LNCaP clone FGC (cell line): Measurements from ENCODE around the gene PURB.

Experiments used
- DNase-seq: peaks from one replicate; pipeline ENCODE4 v3.0.0-alpha.2; 2011; ENCODE audit warnings: low read depth
- H3K4me3 ChIP-seq: 2 replicates; pipeline ENCODE4 v1.5.1; 2011; ENCODE audit warnings: mild to moderate bottlenecking, low read depth, low read length, control low read depth
- TF ChIP-seq, protein P1 (sequence below): IDR thresholded peaks from 2 replicates; pipeline ENCODE4 v1.5.1; 2012; ENCODE audit warnings: mild to moderate bottlenecking; ENCODE audit not compliant: control insufficient read depth, insufficient read depth; ENCODE audit errors: extremely low read depth

The PURB gene

DNA sequence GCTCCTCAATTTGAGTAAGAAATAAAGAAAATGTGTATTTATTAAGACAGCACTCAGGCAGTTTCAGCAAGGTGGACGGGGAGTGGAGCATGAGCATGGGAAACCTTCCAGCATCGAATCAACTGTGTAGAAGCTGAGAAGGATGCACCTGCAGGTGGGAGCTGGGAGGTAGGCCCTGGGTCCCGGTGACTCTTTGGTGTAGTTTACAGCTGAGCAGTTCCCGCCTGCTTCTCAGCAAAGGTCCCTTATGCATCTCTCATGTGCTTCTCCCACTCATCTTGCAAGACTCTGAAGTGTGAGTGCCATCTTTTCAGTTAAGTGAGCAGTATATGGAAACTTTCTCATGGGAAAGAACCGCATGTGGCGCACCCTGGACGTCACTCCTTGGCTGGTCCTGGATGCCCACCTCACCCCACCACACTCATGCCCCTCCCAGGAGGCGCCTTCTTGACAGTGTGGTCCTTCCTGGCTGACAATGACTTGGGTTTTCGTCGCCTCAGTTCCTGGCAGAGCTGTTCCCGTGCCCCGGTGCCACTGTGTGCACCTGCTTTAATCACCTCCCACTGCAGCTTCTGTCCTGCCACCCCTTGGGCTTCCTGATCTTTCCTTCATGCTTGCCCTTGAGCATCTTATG, 19.8 kb upstream of the PURB start:
- no peak for DNase-seq
- TF ChIP-seq, protein P1, sequence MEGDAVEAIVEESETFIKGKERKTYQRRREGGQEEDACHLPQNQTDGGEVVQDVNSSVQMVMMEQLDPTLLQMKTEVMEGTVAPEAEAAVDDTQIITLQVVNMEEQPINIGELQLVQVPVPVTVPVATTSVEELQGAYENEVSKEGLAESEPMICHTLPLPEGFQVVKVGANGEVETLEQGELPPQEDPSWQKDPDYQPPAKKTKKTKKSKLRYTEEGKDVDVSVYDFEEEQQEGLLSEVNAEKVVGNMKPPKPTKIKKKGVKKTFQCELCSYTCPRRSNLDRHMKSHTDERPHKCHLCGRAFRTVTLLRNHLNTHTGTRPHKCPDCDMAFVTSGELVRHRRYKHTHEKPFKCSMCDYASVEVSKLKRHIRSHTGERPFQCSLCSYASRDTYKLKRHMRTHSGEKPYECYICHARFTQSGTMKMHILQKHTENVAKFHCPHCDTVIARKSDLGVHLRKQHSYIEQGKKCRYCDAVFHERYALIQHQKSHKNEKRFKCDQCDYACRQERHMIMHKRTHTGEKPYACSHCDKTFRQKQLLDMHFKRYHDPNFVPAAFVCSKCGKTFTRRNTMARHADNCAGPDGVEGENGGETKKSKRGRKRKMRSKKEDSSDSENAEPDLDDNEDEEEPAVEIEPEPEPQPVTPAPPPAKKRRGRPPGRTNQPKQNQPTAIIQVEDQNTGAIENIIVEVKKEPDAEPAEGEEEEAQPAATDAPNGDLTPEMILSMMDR = no peak
- H3K4me3 ChIP-seq = no peak overlapping the region

DNA sequence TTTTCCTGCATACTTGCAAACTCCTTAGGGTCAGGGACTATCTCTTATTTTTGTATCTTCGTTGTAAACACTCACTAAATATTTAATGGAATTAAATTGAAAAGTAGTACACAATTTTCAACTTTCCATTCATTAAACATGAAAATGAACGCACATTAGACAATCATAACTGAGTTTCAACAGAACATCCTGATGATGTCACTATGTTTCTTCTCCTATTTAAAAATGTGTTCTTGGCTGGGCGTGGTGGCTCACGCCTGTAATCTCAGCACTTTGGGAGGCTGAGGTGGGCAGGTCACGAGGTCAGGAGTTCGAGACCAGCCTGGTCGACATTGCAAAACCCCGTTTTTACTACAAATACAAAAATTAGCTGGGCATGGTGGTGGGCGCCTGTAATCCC, 14.1 kb upstream of the PURB start:
- TF ChIP-seq, protein P1 = no peak
- no peak for DNase-seq
- H3K4me3 ChIP-seq = no peak overlapping the region

DNA sequence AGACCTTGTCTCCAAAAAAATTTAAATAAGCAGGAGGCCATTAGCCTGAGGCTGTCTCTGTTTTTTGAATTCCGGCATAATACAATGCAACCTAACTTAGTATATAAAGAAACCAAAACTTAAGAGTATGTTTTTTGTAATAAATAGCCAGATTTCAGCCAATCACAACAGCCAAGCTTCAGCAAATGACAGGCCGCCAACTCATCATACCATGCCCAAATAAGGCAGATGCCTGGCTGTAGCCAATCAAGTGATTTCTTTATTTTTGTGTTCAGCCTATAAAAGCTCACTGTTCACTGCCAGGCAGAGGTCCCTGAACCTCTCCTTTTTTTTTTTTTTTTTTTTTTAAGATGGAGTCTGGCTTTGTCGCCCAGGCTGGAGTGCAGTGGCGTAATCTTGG, 12.7 kb upstream of the PURB start:
- no peak for DNase-seq
- TF ChIP-seq, protein P1 = no peak
- no peak overlapping the region for H3K4me3 ChIP-seq

DNA sequence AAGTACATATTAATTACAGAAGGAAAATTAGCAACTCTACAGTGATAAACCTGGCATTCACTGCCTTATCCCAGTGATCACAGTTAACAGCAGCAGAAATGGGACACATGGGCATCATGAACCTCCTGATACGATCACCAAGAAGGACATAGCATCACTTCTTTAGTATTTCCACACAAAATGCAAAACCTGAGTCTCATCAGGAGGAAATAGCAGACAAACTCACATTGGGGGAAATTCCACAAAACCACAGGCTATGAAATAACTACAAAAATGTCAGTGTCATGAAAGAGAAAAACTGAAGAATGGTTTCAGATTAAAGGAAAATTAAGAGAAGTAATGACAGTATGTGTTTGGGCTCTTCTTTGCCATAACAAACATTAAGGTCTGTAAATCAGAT, 12.0 kb upstream of the PURB start:
- H3K4me3 ChIP-seq = no peak overlapping the region
- TF ChIP-seq, protein P1 = no peak
- DNase-seq = no peak

DNA sequence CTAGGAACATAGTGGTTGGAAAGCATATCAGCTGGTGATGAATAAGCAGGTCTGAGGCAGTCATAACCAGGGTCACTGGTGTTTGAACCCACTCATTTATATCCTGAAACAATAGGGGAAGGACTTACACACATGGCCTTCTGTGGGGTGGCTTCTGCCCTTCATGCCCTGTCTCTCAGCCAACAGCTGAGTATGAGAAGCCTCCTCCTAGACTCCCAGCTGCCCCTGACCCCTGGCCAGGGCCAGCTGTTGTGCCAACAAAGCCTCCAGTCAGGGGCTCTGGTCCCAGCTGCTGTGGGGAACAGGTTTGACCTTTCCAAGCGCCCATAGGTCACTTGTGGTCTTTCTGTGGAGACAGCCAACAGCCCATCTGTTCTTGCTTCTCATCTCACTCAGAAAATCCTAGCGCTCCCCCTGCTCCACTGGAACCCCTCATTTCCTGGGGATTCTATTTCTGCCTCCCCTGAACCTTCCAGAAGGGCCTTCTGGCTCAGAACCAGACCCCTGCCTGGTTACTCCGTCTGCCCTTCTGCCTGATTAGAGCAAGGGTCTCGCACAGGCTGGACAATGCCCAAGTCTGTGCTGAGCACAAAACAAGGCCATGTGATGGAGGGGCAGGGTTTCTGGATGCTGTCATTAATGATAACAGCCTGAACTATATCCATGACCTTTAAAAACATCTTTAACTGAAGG, 9.7 kb upstream of the PURB start:
- H3K4me3 ChIP-seq = no peak overlapping the region
- TF ChIP-seq, protein P1 = no peak
- no peak for DNase-seq

DNA sequence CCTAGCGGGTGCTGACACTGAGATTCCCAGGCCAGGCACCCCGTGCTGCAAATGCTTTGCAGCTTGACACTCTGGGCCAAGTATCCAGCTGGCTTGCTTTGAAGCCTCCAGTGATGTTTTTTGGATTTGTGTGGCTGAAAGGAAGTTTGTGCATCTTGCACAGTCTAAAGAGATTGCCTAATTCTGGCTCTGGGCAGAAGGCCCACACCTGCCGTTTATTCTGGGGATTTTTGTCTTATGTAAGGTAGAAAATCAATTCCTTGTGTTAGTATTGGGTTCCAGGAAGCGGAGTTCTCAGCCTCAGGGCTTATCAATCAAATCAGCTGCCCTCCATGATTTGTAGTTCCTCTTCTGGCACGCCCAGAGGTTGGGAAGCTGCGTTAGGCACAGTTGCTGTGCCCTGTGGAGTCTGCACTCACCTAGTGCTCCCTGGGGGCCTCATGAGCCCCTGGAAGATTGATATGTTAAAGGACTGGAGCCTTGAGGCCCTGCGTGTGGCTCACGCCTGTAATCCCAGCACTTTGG, 8.4 kb upstream of the PURB start:
- TF ChIP-seq, protein P1 = no peak
- H3K4me3 ChIP-seq = no peak overlapping the region
- DNase-seq = no peak
